PC-9 (cell line): Measurements from ENCODE around the gene PLB1. TPM values are rescaled to one million over a fixed set of nuclear protein-coding genes. Genes with fewer than 3 reads are reported as not detected.

Experiments
- BruUV-seq: library from RNA; stranded (reverse); fragments of 400-500 nt; replicated peaks from 2 replicates; lab custom pipeline; 2021; lab: Mats Ljungman, UMichigan
- CTCF ChIA-PET: fragments of 300-600 bp; sonication (Branson Sonifier 250); formaldehyde crosslinking; loops from one replicate; lab custom pipeline; 2022; ENCODE audit warnings: antibody characterized with exemption; lab: Charles Lee
- POLR2A ChIA-PET: fragments of 300-600 bp; sonication (Branson Sonifier 250); formaldehyde crosslinking; loops from one replicate; lab custom pipeline; 2022; ENCODE audit warnings: antibody characterized with exemption; ENCODE audit not compliant: unreplicated experiment; lab: Charles Lee
- DNase-seq, 2 experiments: peaks; one replicate each; pipeline versions ENCODE4 v3.0.0 to v3.0.0-alpha.2; 2015 to 2022; ENCODE audit warnings: mixed read lengths in 1 of 2
- H2AFZ ChIP-seq: fragments of 200-600 bp; sonication (generic); 2 replicates; pipeline ENCODE4 v1.8.1; 2017; ENCODE audit warnings: antibody characterized with exemption
- H3F3A ChIP-seq: fragments of 200-600 bp; sonication (generic); 2 replicates; pipeline ENCODE4 v1.8.1; 2017; ENCODE audit warnings: antibody characterized with exemption, mild to moderate bottlenecking, low read depth; ENCODE audit not compliant: insufficient read depth
- H3K27ac ChIP-seq: fragments of 200-600 bp; sonication (generic); 2 replicates; pipeline ENCODE4 v1.6.1; 2016; ENCODE audit warnings: mixed run types
- H3K27me3 ChIP-seq: fragments of 200-600 bp; sonication (generic); 2 replicates; pipeline ENCODE4 v1.6.1; 2016; ENCODE audit warnings: low read depth, mixed run types; ENCODE audit not compliant: insufficient read depth
- H3K36me3 ChIP-seq: fragments of 200-600 bp; sonication (generic); 2 replicates; pipeline ENCODE4 v1.6.1; 2016; ENCODE audit warnings: low read depth, mixed run types
- H3K4me1 ChIP-seq: fragments of 200-600 bp; sonication (generic); replicated peaks from 2 replicates; pipeline ENCODE4 v1.6.1; 2016; ENCODE audit warnings: mixed run types; ENCODE audit not compliant: insufficient read depth
- H3K4me2 ChIP-seq: fragments of 200-600 bp; sonication (generic); 2 replicates; pipeline ENCODE4 v1.6.1; 2017; ENCODE audit warnings: mixed run types
- H3K4me3 ChIP-seq: fragments of 200-600 bp; sonication (generic); 2 replicates; pipeline ENCODE4 v1.6.1; 2016; ENCODE audit warnings: mixed run types
- H3K79me2 ChIP-seq: fragments of 200-600 bp; sonication (generic); 2 replicates; pipeline ENCODE4 v1.6.1; 2017; ENCODE audit warnings: low read depth, mixed run types
- H3K9me2 ChIP-seq: fragments of 200-600 bp; sonication (generic); 2 replicates; pipeline ENCODE4 v1.8.1; 2017; ENCODE audit warnings: mild to moderate bottlenecking; ENCODE audit not compliant: insufficient read depth
- H3K9me3 ChIP-seq: fragments of 200-600 bp; sonication (generic); 2 replicates; pipeline ENCODE4 v1.8.1; 2016; ENCODE audit warnings: low read depth; ENCODE audit not compliant: insufficient read depth
- H4K20me1 ChIP-seq: fragments of 200-600 bp; sonication (generic); 2 replicates; pipeline ENCODE4 v1.8.1; 2017; ENCODE audit not compliant: insufficient read depth
- CTCF ChIP-seq: fragments of 200-600 bp; sonication (generic); conservative IDR thresholded peaks from 2 replicates; pipeline ENCODE4 v1.6.1; 2017; ENCODE audit warnings: mixed run types, antibody characterized with exemption, mild to moderate bottlenecking, moderate library complexity
- EZH2 ChIP-seq: fragments of 200-600 bp; sonication (generic); IDR thresholded peaks from 2 replicates; pipeline ENCODE4 v1.8.0; 2017; ENCODE audit warnings: antibody characterized with exemption, low read depth
- intact Hi-C: fragments of 100-400 bp; cut with micrococcal nuclease; formaldehyde crosslinking; loops from one replicate; pipeline ENCODE4 v1.10.0; 2022; ENCODE audit not compliant: unreplicated experiment
- total RNA-seq: library from RNA; stranded (reverse); gene quantifications from 2 replicates; pipeline ENCODE4 v1.2.3, GENCODE V29; 2021

The PLB1 gene
- total RNA-seq, 1 experiment from 2014 or later, result 2.7 TPM

DNA sequence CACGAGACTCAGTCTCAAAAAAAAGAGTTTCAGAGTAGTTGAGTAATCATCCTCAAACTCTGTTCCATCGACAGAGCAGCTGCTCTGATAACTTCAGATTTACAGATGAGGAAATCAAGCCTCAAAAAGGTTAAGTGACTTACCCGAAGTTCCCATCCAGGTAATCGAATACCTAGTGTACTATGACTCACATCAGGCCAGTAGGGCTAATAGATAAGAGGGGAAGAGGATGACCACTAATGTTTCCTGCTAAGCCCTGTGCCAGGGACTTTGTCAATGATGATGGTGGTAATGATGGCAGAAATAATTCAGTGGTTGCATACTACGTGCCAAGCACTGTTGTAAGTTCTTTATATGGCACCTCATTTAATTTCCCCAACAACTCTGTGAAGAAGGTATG lies 80.9 kb downstream of the PLB1 start:
- no peaks in the 10 kb centered on the region for H3K9me3 ChIP-seq
- TF ChIP-seq EZH2, result no peak
- TF ChIP-seq CTCF, result no peak
- H2AFZ ChIP-seq, result no peak overlapping the region
- CTCF ChIA-PET, result no interaction called here
- no peak overlapping the region for H3K27ac ChIP-seq
- H3K4me3 ChIP-seq, result no peak overlapping the region
- POLR2A ChIA-PET, result interaction anchor here (0.6 kb wide), 1 partner anchor 818 kb away, joined by 4 read pairs; no protein-coding TSS in a partner anchor
- intact Hi-C loops, result loop anchor here (10.0 kb wide), 1 partner anchor 348 kb away; no protein-coding TSS in a partner anchor
- DNase-seq, result peak in 1 of 2 experiments; percentile 76
- no peak overlapping the region for H3K4me2 ChIP-seq
- H3K36me3 ChIP-seq, result no peaks in the 10 kb centered on the region
- H4K20me1 ChIP-seq, result no peaks in the 10 kb centered on the region
- peaks cover 11% of the 10 kb centered on the region; the same call in 1 of the 2 replicates for H3F3A ChIP-seq
- no peaks in the 10 kb centered on the region for H3K79me2 ChIP-seq
- H3K9me2 ChIP-seq, result no peaks in the 10 kb centered on the region
- H3K27me3 ChIP-seq, result no peaks in the 10 kb centered on the region
- BruUV-seq, result no TSS peak
- peaks cover 16% of the 10 kb centered on the region; the same call in 1 of the 2 replicates for H3K4me1 ChIP-seq

DNA sequence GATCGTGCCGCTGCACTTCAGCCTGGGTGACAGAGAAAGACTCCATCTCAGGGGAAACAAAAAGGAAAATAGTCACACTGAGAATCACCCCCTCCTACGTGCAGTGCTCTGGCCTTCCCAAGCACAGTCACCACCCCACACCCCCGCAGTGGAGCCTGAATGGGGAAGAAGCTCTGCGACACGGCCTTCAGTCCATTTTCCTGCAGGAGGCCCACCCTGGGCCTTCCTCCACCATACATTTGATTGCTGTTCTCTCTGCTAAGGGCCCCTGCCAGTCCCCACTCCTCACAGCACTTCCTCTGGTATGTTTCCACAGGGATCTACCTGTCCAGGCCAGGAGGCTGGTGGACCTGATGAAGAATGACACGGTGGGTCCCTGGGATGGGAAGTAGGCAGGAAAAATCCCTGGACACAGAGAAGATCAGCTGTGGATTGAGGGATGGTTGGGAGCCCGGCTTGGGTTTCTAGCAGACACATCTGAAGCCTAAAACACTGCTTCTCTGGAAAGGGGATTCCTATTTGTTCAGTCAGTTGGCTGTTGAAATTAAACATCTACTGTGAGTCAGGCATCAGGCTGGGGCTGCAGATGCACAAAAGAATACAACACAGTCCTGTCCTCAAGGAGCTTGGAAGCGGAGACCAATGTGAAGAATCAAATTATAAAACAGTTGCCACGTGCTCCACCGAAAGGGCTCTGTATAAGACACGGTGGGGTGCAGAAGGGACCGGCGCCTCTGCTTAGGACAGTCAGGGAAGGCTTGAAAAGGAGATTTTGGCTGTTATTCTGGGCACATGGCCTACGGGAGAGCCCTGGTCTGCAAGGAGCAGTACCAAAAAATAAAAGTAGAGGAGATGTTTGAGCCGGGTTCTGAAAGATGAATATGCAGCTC lies 82.2 kb downstream of the PLB1 start:
- Histone ChIP-seq H3K9me3 (no peaks in the 10 kb centered on the region), H3K9me2 (no peaks in the 10 kb centered on the region), H3K4me3 (no peak overlapping the region), H2AFZ (no peak overlapping the region), H3K4me1 (peaks cover 24% of the 10 kb centered on the region), H3K27ac (no peak overlapping the region), H3K79me2 (no peaks in the 10 kb centered on the region), H3F3A (peaks cover 14% of the 10 kb centered on the region; the same call in 1 of the 2 replicates), H3K36me3 (no peaks in the 10 kb centered on the region), H3K4me2 (no peak overlapping the region), H3K27me3 (no peaks in the 10 kb centered on the region), H4K20me1 (no peaks in the 10 kb centered on the region)
- intact Hi-C loops, result loop anchor here (10.0 kb wide), 1 partner anchor 347 kb away; no protein-coding TSS in a partner anchor
- no peak for TF ChIP-seq EZH2
- no peak for TF ChIP-seq CTCF
- no TSS peak for BruUV-seq
- CTCF ChIA-PET, result no interaction called here
- DNase-seq, result peak in 1 of 2 experiments; percentile 4
- POLR2A ChIA-PET, result no interaction called here

DNA sequence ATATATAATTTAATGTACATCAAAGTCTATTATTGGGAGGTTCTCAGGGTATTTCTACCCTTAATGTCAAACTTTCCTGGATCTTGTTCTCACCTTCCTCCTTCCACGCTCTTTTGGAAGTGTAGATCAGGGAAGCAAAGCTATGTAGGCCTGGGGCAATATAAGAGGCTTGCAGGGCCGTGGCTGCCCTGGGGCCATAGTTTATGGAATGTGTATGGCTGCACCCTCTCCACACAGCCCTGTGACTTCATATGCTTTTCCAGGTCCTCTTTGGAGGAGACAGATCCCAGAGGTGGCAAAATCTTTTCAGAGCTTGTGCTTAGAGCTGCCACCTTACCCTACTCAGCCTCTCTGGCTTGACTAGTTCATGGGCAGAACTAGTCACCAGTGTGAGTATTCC lies 82.9 kb downstream of the PLB1 start:
- ChIA-PET CTCF (no interaction called here), POLR2A (interaction anchor here (0.5 kb wide), 1 partner anchor 18 kb away, joined by 7 read pairs; no protein-coding TSS in a partner anchor)
- no peak overlapping the region for H2AFZ ChIP-seq
- intact Hi-C loops, result loop anchor here (10.0 kb wide), 1 partner anchor 346 kb away; no protein-coding TSS in a partner anchor
- H3K36me3 ChIP-seq, result no peaks in the 10 kb centered on the region
- no peaks in the 10 kb centered on the region for H3K9me3 ChIP-seq
- no peaks in the 10 kb centered on the region for H3K79me2 ChIP-seq
- no TSS peak for BruUV-seq
- DNase-seq, result peak in 1 of 2 experiments; percentile 33
- no peak overlapping the region for H3K4me3 ChIP-seq
- H3K27me3 ChIP-seq, result no peaks in the 10 kb centered on the region
- H3K4me2 ChIP-seq, result no peak overlapping the region
- peaks cover 32% of the 10 kb centered on the region for H3K4me1 ChIP-seq
- TF ChIP-seq EZH2, result no peak
- TF ChIP-seq CTCF, result no peak
- H3K9me2 ChIP-seq, result no peaks in the 10 kb centered on the region
- H3K27ac ChIP-seq, result no peak overlapping the region
- peaks cover 22% of the 10 kb centered on the region; the same call in 1 of the 2 replicates for H3F3A ChIP-seq
- no peaks in the 10 kb centered on the region for H4K20me1 ChIP-seq
